Ishikawa (cell line): ENCODE measurements around the gene STARD7.

ENCODE experiments used
- CEBPB ChIP-seq: IDR thresholded peaks from 2 replicates; pipeline ENCODE4 v1.6.1; 2012
- CREB1 ChIP-seq: IDR thresholded peaks from 2 replicates; pipeline ENCODE4 v1.6.1; 2012; ENCODE audit warnings: low read depth
- EGR1 ChIP-seq: IDR thresholded peaks from 2 replicates; pipeline ENCODE4 v1.6.1; 2012
- EP300 ChIP-seq: IDR thresholded peaks from 2 replicates; pipeline ENCODE4 v1.6.1; 2012; ENCODE audit warnings: borderline replicate concordance
- FOXM1 ChIP-seq: IDR thresholded peaks from 2 replicates; pipeline ENCODE4 v1.6.1; 2012; ENCODE audit warnings: low read depth, borderline replicate concordance
- MAX ChIP-seq: IDR thresholded peaks from 2 replicates; pipeline ENCODE4 v1.6.1; 2012
- NFIC ChIP-seq: IDR thresholded peaks from 2 replicates; pipeline ENCODE4 v1.6.1; 2012
- RAD21 ChIP-seq: IDR thresholded peaks from 2 replicates; pipeline ENCODE4 v1.6.1; 2012; ENCODE audit warnings: low read depth
- REST ChIP-seq: IDR thresholded peaks from 2 replicates; pipeline ENCODE4 v1.6.1; 2012; ENCODE audit warnings: low read depth, mild to moderate bottlenecking
- TAF1 ChIP-seq: IDR thresholded peaks from 2 replicates; pipeline ENCODE4 v1.6.1; 2012; ENCODE audit warnings: low read depth, mild to moderate bottlenecking
- TCF12 ChIP-seq: IDR thresholded peaks from 2 replicates; pipeline ENCODE4 v1.6.1; 2012; ENCODE audit warnings: low read depth
- TEAD4 ChIP-seq: IDR thresholded peaks from 2 replicates; pipeline ENCODE4 v1.6.1; 2012
- USF1 ChIP-seq: IDR thresholded peaks from 2 replicates; pipeline ENCODE4 v1.6.1; 2012
- YY1 ChIP-seq: IDR thresholded peaks from 2 replicates; pipeline ENCODE4 v1.6.1; 2012; ENCODE audit warnings: low read depth
- ZBTB7A ChIP-seq: IDR thresholded peaks from 2 replicates; pipeline ENCODE4 v1.6.1; 2012; ENCODE audit warnings: low read depth

The STARD7 gene

GRCh38 chr2:96204836-96205624, 3.6 kb downstream of the STARD7 start:
- no peak for TF ChIP-seq ZBTB7A
- no peak for TF ChIP-seq CEBPB
- TF ChIP-seq REST, result no peak
- no peak for TF ChIP-seq NFIC

- TF ChIP-seq MAX (no peak), RAD21 (no peak)
These were observed 5.2 kb downstream of the STARD7 start for GRCh38 chr2:96203130-96204028.

GRCh38 chr2:96202152-96202854, 6.3 kb downstream of the STARD7 start:
- no peak for TF ChIP-seq CREB1
- TF ChIP-seq NFIC, result no peak
- no peak for TF ChIP-seq FOXM1
- TF ChIP-seq REST, result no peak
- no peak for TF ChIP-seq EGR1
- TF ChIP-seq MAX, result no peak
- no peak for TF ChIP-seq ZBTB7A
- no peak for TF ChIP-seq RAD21
- no peak for TF ChIP-seq TEAD4
- TF ChIP-seq EP300, result no peak
- TF ChIP-seq YY1, result no peak
- no peak for TF ChIP-seq USF1
- TF ChIP-seq TAF1, result no peak
- TF ChIP-seq CEBPB, result no peak
- no peak for TF ChIP-seq TCF12

- no peak for TF ChIP-seq FOXM1
- TF ChIP-seq NFIC, result no peak
- TF ChIP-seq REST, result no peak
- TF ChIP-seq RAD21, result no peak
- no peak for TF ChIP-seq MAX
- TF ChIP-seq TEAD4, result no peak
- no peak for TF ChIP-seq EGR1
- no peak for TF ChIP-seq ZBTB7A
- TF ChIP-seq TCF12, result no peak
- no peak for TF ChIP-seq USF1
- TF ChIP-seq CREB1, result no peak
- no peak for TF ChIP-seq CEBPB
- TF ChIP-seq YY1, result no peak
- TF ChIP-seq TAF1, result no peak
These were observed 7.3 kb downstream of the STARD7 start for GRCh38 chr2:96201338-96201737.
